ENCODE measurements around the gene CAPRIN1. TPM values are rescaled to one million over a fixed set of nuclear protein-coding genes. Genes with fewer than 3 reads are reported as not detected.

Gene CAPRIN1
- total and polyA plus RNA-seq, 2 experiments from 2014 or later = 119 to 365 TPM

GRCh38 chr11:34114014-34114413 lies 62.5 kb downstream of the CAPRIN1 start:
- Histone ChIP-seq H4K20me1 (replicated peaks; ENCODE audit: insufficient read depth) (peaks cover 15% of the 10 kb centered on the region), H3K27me3 (ENCODE audit: insufficient read depth) (no peaks in the 10 kb centered on the region), H2AFZ (no peak overlapping the region), H3K36me3 (ENCODE audit: insufficient read depth) (peaks cover 76% of the 10 kb centered on the region), H3K27ac (ENCODE audit: low read depth) (no peak overlapping the region), H3K9me2 (ENCODE audit: insufficient read depth) (no peaks in the 10 kb centered on the region), H3K4me1 (ENCODE audit: insufficient read depth) (no peaks in the 10 kb centered on the region), H3K4me3 (no peak overlapping the region), H3K4me2 (no peak overlapping the region), H3F3A (replicated peaks; ENCODE audit: low read depth) (no peaks in the 10 kb centered on the region), H3K79me2 (replicated peaks; ENCODE audit: insufficient read depth) (no peaks in the 10 kb centered on the region)
- H3K4me3 Mint-ChIP-seq = no peak overlapping the region
- ATAC-seq (no peak), DNase-seq (ENCODE audit: low spot score) (no peak)
- no peaks in the 10 kb centered on the region for H3K4me1 Mint-ChIP-seq
- H3K27ac Mint-ChIP-seq = no peak overlapping the region
- TF ChIP-seq CTCF (conservative IDR thresholded peaks at IDR 0.05; ENCODE audit: low read depth in 2 of 2) (no peak), NANOG (IDR thresholded peaks at IDR 0.05; ENCODE audit: borderline replicate concordance) (no peak), ZNF114 (CRISPR knock-in tag; IDR thresholded peaks at IDR 0.05) (no peak), CREB1 (CRISPR knock-in tag; IDR thresholded peaks at IDR 0.05; ENCODE audit: low read depth) (no peak), REST (IDR thresholded peaks at IDR 0.05; ENCODE audit: unreplicated experiment) (no peak), EZH2phosphoT487 (IDR thresholded peaks at IDR 0.05; ENCODE audit: unreplicated experiment) (no peak)
- H3K27me3 Mint-ChIP-seq (ENCODE audit: insufficient read depth, low read depth, poor library complexity) = peaks cover 2% of the 10 kb centered on the region
- H3K36me3 Mint-ChIP-seq (ENCODE audit: low read depth) = peaks cover 93% of the 10 kb centered on the region
- no peaks in the 10 kb centered on the region for H3K9me3 Mint-ChIP-seq

GRCh38 chr11:34114471-34114870 lies 62.9 kb downstream of the CAPRIN1 start:
- H3K79me2 ChIP-seq (replicated peaks; ENCODE audit: insufficient read depth) = no peaks in the 10 kb centered on the region
- H3K9me2 ChIP-seq (ENCODE audit: insufficient read depth) = no peaks in the 10 kb centered on the region
- no peaks in the 10 kb centered on the region for H3K4me1 ChIP-seq (ENCODE audit: insufficient read depth)
- ATAC-seq = no peak
- Mint-ChIP-seq H3K9me3 (no peaks in the 10 kb centered on the region), H3K36me3 (ENCODE audit: low read depth) (peaks cover 91% of the 10 kb centered on the region), H3K27ac (no peak overlapping the region), H3K4me3 (no peak overlapping the region), H3K4me1 (no peaks in the 10 kb centered on the region), H3K27me3 (ENCODE audit: insufficient read depth, low read depth, poor library complexity) (peaks cover 2% of the 10 kb centered on the region)
- peaks cover 74% of the 10 kb centered on the region for H3K36me3 ChIP-seq (ENCODE audit: insufficient read depth)
- peaks cover 15% of the 10 kb centered on the region for H4K20me1 ChIP-seq (replicated peaks; ENCODE audit: insufficient read depth)
- no peak overlapping the region for H2AFZ ChIP-seq
- DNase-seq (ENCODE audit: low spot score) = no peak
- no peak overlapping the region for H3K4me3 ChIP-seq
- no peak overlapping the region for H3K4me2 ChIP-seq
- no peaks in the 10 kb centered on the region for H3K27me3 ChIP-seq (ENCODE audit: insufficient read depth)
- H3K27ac ChIP-seq (ENCODE audit: low read depth) = no peak overlapping the region
- H3F3A ChIP-seq (replicated peaks; ENCODE audit: low read depth) = no peaks in the 10 kb centered on the region
- no peak for TF ChIP-seq ZNF114 (CRISPR knock-in tag; IDR thresholded peaks at IDR 0.05)
- TF ChIP-seq CREB1 (CRISPR knock-in tag; IDR thresholded peaks at IDR 0.05; ENCODE audit: low read depth) = no peak
- TF ChIP-seq ZNF331 (CRISPR knock-in tag; IDR thresholded peaks at IDR 0.05; ENCODE audit: low read depth) = no peak
- TF ChIP-seq CTCF (conservative IDR thresholded peaks at IDR 0.05; ENCODE audit: low read depth in 2 of 2) = no peak
- TF ChIP-seq NANOG (IDR thresholded peaks at IDR 0.05; ENCODE audit: borderline replicate concordance) = no peak
- no peak for TF ChIP-seq JUNB (IDR thresholded peaks at IDR 0.05; ENCODE audit: unreplicated experiment)
- TF ChIP-seq ETS1 (IDR thresholded peaks at IDR 0.05) = no peak
- TF ChIP-seq EZH2 (IDR thresholded peaks at IDR 0.05; ENCODE audit: low read depth, unreplicated experiment) = no peak

Data from GM23338 (cell line).